Left lung (tissue), 10 donors: ENCODE measurements around the gene PRLR. TPM values are rescaled to one million over a fixed set of nuclear protein-coding genes. Genes with fewer than 3 reads are reported as not detected.

Experiments used
- ATAC-seq: fragments of 200-7000 bp; cut with Tn5 transposase; one replicate; pipeline ENCODE4 v1.9.1; 2020; ENCODE audit warnings: moderate library complexity
- DNase-seq, 4 donors: peaks; one replicate each; pipeline ENCODE4 v3.0.0-alpha.2; 2013 to 2020
- H3K27ac ChIP-seq, 2 donors: fragments of 200-600 bp; sonication (generic) in 1 of 2; one replicate each; pipeline versions ENCODE4 v1.5.0 to v1.8.0; 2020 to 2021
- H3K27me3 ChIP-seq, 2 donors: fragments of 200-600 bp; sonication (generic) in 1 of 2; one replicate each; pipeline versions ENCODE4 v1.5.0 to v1.8.0; 2020 to 2021
- H3K36me3 ChIP-seq, 2 donors: fragments of 200-600 bp; sonication (generic) in 1 of 2; one replicate each; pipeline versions ENCODE4 v1.5.0 to v1.8.0; 2020 to 2021
- H3K4me1 ChIP-seq, 2 donors: fragments of 200-600 bp; one replicate each; pipeline ENCODE4 v1.8.0; 2021
- H3K4me3 ChIP-seq, 2 donors: fragments of 200-600 bp; sonication (generic) in 1 of 2; one replicate each; pipeline versions ENCODE4 v1.5.0 to v1.8.0; 2020 to 2021; ENCODE audit warnings: mild to moderate bottlenecking in 1 of 2
- H3K9me3 ChIP-seq, 2 donors: fragments of 200-600 bp; sonication (generic) in 1 of 2; one replicate each; pipeline versions ENCODE4 v1.5.0 to v1.8.0; 2020 to 2021
- CTCF ChIP-seq, 2 donors: fragments of 200-600 bp; sonication (generic) in 1 of 2; IDR thresholded peaks; one replicate each; pipeline versions ENCODE4 v1.5.0 to v1.8.0; 2021; ENCODE audit warnings: antibody characterized with exemption in 2 of 2
- intact Hi-C, 2 donors: fragments of 100-400 bp; cut with DNase I; formaldehyde crosslinking; loops; one replicate each; pipeline versions ENCODE4 v1.11.2 to v1.14.2; 2022
- polyA plus RNA-seq, 6 donors: library from polyadenylated mRNA; unstranded; fragments of 120-200 nt; gene quantifications; one replicate each; pipeline ENCODE4 v1.2.1, GENCODE V29; 2013; ENCODE audit not compliant: insufficient read length in 6 of 6
- total RNA-seq, 2 donors: library from RNA; stranded (reverse); fragmentation: NEBNext Ultra II Directional; extraction: Animal tissue kit (Norgen Biotek cat#: 25700); gene quantifications; one replicate each; pipeline ENCODE4 v1.2.1, GENCODE V29; 2021
- donor health status: DM: no; HTN: yes; CAD: no.
- donor health status: DM: no; HTN: no; CAD: no.

PRLR gene
- total and polyA plus RNA-seq, 8 donors: 0.84 to 4.1 (median 2.5) TPM

- H3K27ac ChIP-seq: no peak overlapping the region
- peak in 3 of 4 donors; percentile 33 to 57 (median 42) for DNase-seq
Observed at GRCh38 chr5:35229076-35230037, 930 bp downstream of the PRLR start.

GRCh38 chr5:35228310-35228709 is 2.0 kb downstream of the PRLR start:
- no peak for DNase-seq
- no peaks in the 10 kb centered on the region for H3K9me3 ChIP-seq
- ATAC-seq: no peak
- H3K36me3 ChIP-seq: no peaks in the 10 kb centered on the region
- intact Hi-C loops: no loop called here
- H3K27ac ChIP-seq: no peak overlapping the region
- H3K4me1 ChIP-seq: peaks cover 8 to 13% of the 10 kb centered on the region in 2 donors
- no peak for TF ChIP-seq CTCF (IDR thresholded peaks at IDR 0.05)
- H3K4me3 ChIP-seq: no peak overlapping the region
- H3K27me3 ChIP-seq: peaks cover 16 to 41% of the 10 kb centered on the region in 2 donors

More at GRCh38 chr5:35229076-35230037, 930 bp downstream of the PRLR start:
- peak in 1 of 2 donors; percentile 13 for TF ChIP-seq CTCF (IDR thresholded peaks at IDR 0.05)
- H3K9me3 ChIP-seq: no peaks in the 10 kb centered on the region
- peak; percentile 92 for ATAC-seq
- peak overlapping the region; percentile 26 to 41 for H3K4me3 ChIP-seq
- peaks cover 16 to 41% of the 10 kb centered on the region in 2 donors for H3K27me3 ChIP-seq
- intact Hi-C loops: no loop called here
- H3K4me1 ChIP-seq: peaks cover 8 to 13% of the 10 kb centered on the region in 2 donors
- no peaks in the 10 kb centered on the region for H3K36me3 ChIP-seq

- DNase-seq: no peak
- Histone ChIP-seq H3K27me3 (peaks cover 16 to 41% of the 10 kb centered on the region in 2 donors), H3K27ac (no peak overlapping the region), H3K9me3 (no peaks in the 10 kb centered on the region), H3K4me1 (peaks cover 8 to 13% of the 10 kb centered on the region in 2 donors), H3K36me3 (no peaks in the 10 kb centered on the region), H3K4me3 (no peak overlapping the region)
- ATAC-seq: no peak
- no peak for TF ChIP-seq CTCF (IDR thresholded peaks at IDR 0.05)
- intact Hi-C loops: no loop called here
Observed at GRCh38 chr5:35227720-35228119, 2.6 kb downstream of the PRLR start.

- Histone ChIP-seq H3K9me3 (no peaks in the 10 kb centered on the region), H3K36me3 (no peaks in the 10 kb centered on the region), H3K4me3 (no peak overlapping the region), H3K27me3 (peaks cover 7 to 21% of the 10 kb centered on the region in 2 donors), H3K4me1 (no peaks in the 10 kb centered on the region), H3K27ac (no peak overlapping the region)
- ATAC-seq: no peak
- TF ChIP-seq CTCF (IDR thresholded peaks at IDR 0.05): no peak
- intact Hi-C loops: no loop called here
- peak in 1 of 4 donors; percentile 60 for DNase-seq
Observed at GRCh38 chr5:35223787-35224395, 6.4 kb downstream of the PRLR start.

- no peak for TF ChIP-seq CTCF (IDR thresholded peaks at IDR 0.05)
- ATAC-seq (no peak), DNase-seq (no peak)
- Histone ChIP-seq H3K4me1 (no peaks in the 10 kb centered on the region), H3K36me3 (no peaks in the 10 kb centered on the region), H3K27ac (no peak overlapping the region), H3K9me3 (no peaks in the 10 kb centered on the region), H3K27me3 (no peaks in the 10 kb centered on the region), H3K4me3 (no peak overlapping the region)
- intact Hi-C loops: no loop called here
Observed at GRCh38 chr5:35220967-35221366, 9.3 kb downstream of the PRLR start.
